GM12878 (cell line): Measurements from ENCODE around the gene CNR2. TPM values are rescaled to one million over a fixed set of nuclear protein-coding genes. Genes with fewer than 3 reads are reported as not detected.
A peak's percentile ranks its signal among the peaks of the same experiment; 100 is the strongest.

ENCODE experiments used
- ATF7 ChIP-seq: fragments of 450-650 bp; IDR thresholded peaks from 2 replicates; pipeline ENCODE4 v1.6.1; 2016; ENCODE audit warnings: low read depth, mild to moderate bottlenecking
- BCL11A ChIP-seq: IDR thresholded peaks from 2 replicates; pipeline ENCODE4 v1.6.1; 2011; ENCODE audit warnings: low read depth, low read length
- CREB1 ChIP-seq: IDR thresholded peaks from 2 replicates; pipeline ENCODE4 v1.6.1; 2012; ENCODE audit warnings: low read depth, mild to moderate bottlenecking, inconsistent platforms
- CREM ChIP-seq: IDR thresholded peaks from 2 replicates; pipeline ENCODE4 v1.6.1; 2014; ENCODE audit warnings: antibody characterized with exemption, low read depth
- EED ChIP-seq: sonication (generic); IDR thresholded peaks from 2 replicates; pipeline ENCODE4 v1.6.1; 2016; ENCODE audit warnings: antibody characterized with exemption, low read depth
- ESRRA ChIP-seq: IDR thresholded peaks from 2 replicates; pipeline ENCODE4 v1.6.1; 2012; ENCODE audit warnings: mild to moderate bottlenecking, low read length, improper control_type of control experiment
- FOS ChIP-seq: IDR thresholded peaks from 3 replicates; pipeline ENCODE4 v1.6.1; 2011; ENCODE audit warnings: borderline replicate concordance; ENCODE audit not compliant: insufficient read length; ENCODE audit errors: extremely low read depth
- HDAC2 ChIP-seq: fragments of 200-600 bp; sonication (generic); IDR thresholded peaks from 2 replicates; pipeline ENCODE4 v1.6.1; 2017
- HDAC6 ChIP-seq: fragments of 200-600 bp; sonication (generic); IDR thresholded peaks from one replicate; pipeline ENCODE4 v1.8.0; 2017; ENCODE audit warnings: antibody characterized with exemption; ENCODE audit not compliant: unreplicated experiment
- KLF5 ChIP-seq: fragments of 450-650 bp; IDR thresholded peaks from 2 replicates; pipeline ENCODE4 v1.6.1; 2014; ENCODE audit warnings: mild to moderate bottlenecking; ENCODE audit not compliant: partially characterized antibody
- NBN ChIP-seq: fragments of 450-650 bp; IDR thresholded peaks from 2 replicates; pipeline ENCODE4 v1.6.1; 2016
- PAX5 ChIP-seq: IDR thresholded peaks from 2 replicates; pipeline ENCODE4 v1.6.1; 2011; ENCODE audit warnings: low read depth, low read length, borderline replicate concordance
- RAD21 ChIP-seq: IDR thresholded peaks from 2 replicates; pipeline ENCODE4 v1.6.1; 2011; ENCODE audit warnings: mild to moderate bottlenecking, low read depth, low read length, moderate library complexity; ENCODE audit not compliant: insufficient read depth
- SMAD5 ChIP-seq: IDR thresholded peaks from 2 replicates; pipeline ENCODE4 v1.6.1; 2016; ENCODE audit warnings: antibody characterized with exemption, low read depth
- SP1 ChIP-seq: IDR thresholded peaks from one replicate; pipeline ENCODE4 v1.6.1; 2011; ENCODE audit warnings: low read depth, low read length
- TBL1XR1 ChIP-seq: IDR thresholded peaks from 2 replicates; pipeline ENCODE4 v1.6.1; 2012; ENCODE audit warnings: low read depth, low read length, improper control_type of control experiment
- ZNF207 ChIP-seq: fragments of 450-650 bp; IDR thresholded peaks from 2 replicates; pipeline ENCODE4 v1.6.1; 2014; ENCODE audit warnings: antibody characterized with exemption, mild to moderate bottlenecking, borderline replicate concordance
- ZSCAN29 ChIP-seq: fragments of 450-650 bp; IDR thresholded peaks from 2 replicates; pipeline ENCODE4 v1.6.1; 2017; ENCODE audit warnings: mild to moderate bottlenecking, moderate library complexity
- polyA plus RNA-seq, 11 experiments: library from polyadenylated mRNA; depleted of rRNA in 4 of 11; unstranded in 6 of 11; stranded (reverse) in 5 of 11; fragments of >200 nt; fragmentation: Nextera tagmentation in 4 of 11; fragmentation: Illumina TruSeq in 1 of 11; extraction: Ambion mirVana in 4 of 11; extraction: Trizol in 1 of 11; gene quantifications; 1 replicate in 1 of 11; 2 replicates in 10 of 11; pipeline versions ENCODE4 v1.2.1 to v1.2.3, GENCODE V29; 2011 to 2016; ENCODE audit warnings: inconsistent platforms in 2 of 11, missing spikeins in 2 of 11, low read depth in 1 of 11
- total RNA-seq, 4 experiments: library from RNA; depleted of rRNA in 3 of 4; stranded (reverse); fragments of >200 nt in 3 of 4; fragmentation: Illumina TruSeq in 1 of 4; extraction: Trizol in 1 of 4; gene quantifications; 2 replicates each; pipeline versions ENCODE4 v1.2.1 to v1.2.3, GENCODE V29; 2013 to 2021
- TF ChIP-seq, protein P1 (sequence below): IDR thresholded peaks from 2 replicates; pipeline ENCODE4 v1.6.1; 2012; ENCODE audit warnings: low read length, inconsistent platforms
- TF ChIP-seq, protein P2 (sequence below): IDR thresholded peaks from 2 replicates; pipeline ENCODE4 v1.6.1; 2011; ENCODE audit warnings: borderline replicate concordance, low read depth, mild to moderate bottlenecking, moderate library complexity, mixed read lengths, low read length; ENCODE audit not compliant: insufficient read depth; ENCODE audit errors: extremely low read length
- TF ChIP-seq, protein P3 (sequence below): fragments of 450-650 bp; IDR thresholded peaks from 2 replicates; pipeline ENCODE4 v1.6.1; 2016; ENCODE audit warnings: mild to moderate bottlenecking
- TF ChIP-seq, protein P4 (sequence below): fragments of 450-650 bp; IDR thresholded peaks from 2 replicates; pipeline ENCODE4 v1.6.1; 2016; ENCODE audit warnings: mild to moderate bottlenecking, moderate library complexity, borderline replicate concordance

CNR2 gene
- total and polyA plus RNA-seq, 10 of the 15 experiments (the other 5 are each of a cell fraction or from before 2014, with no cell fraction given) = 0.46 to 19.8 (median 12.2) TPM

DNA sequence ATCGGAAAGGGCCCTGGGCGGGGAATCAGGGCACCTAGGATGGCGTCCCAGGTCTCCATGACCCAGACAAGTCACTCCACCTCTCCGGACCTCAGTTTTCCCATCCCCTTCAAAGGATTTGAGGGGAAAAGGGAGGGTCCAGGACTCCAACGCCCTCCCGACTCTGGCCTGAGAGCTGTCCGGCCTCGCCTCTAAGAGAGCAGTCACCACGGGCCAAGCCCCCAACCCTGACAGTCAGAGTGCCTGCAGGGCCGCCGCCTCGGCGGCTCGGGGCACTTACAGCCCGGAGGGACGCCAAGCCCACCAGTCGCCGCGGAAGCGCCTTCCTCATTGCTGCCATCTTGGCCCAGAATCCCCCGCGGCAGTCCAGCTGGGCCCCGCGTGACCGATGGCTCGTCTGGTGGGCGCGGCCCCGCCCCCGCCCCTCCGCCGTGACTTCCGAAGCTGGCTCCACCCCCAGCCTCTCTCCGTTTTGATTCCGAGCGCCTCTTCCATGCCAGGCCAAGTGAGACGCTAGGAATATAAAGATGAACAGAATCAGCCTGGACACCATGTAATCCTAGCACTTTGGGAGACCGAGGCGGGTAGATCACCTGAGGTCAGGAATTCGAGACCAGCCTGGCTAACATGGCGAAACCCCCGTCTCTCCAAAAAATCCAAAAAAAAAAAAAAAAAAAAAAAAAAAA is 87.9 kb downstream of the CNR2 start, which contains the start of gene HMGCL (continued):
- TF ChIP-seq SMAD5 (peak; percentile 87), ZNF207 (0 out of 2 replicates have a peak, but pooled peaks have one; percentile 33), ATF7 (no peak), ZSCAN29 (no peak), HDAC2 (no peak), TBL1XR1 (0 out of 2 replicates have a peak, but pooled peaks have one; percentile 30), PAX5 (peak; percentile 13; the same call in 1 of the 2 replicates), NBN (peak; percentile 76; the same call in 1 of the 2 replicates), KLF5 (no peak), BCL11A (no peak), FOS (no peak), CREM (peak; percentile 21; the same call in 1 of the 2 replicates), RAD21 (no peak), EED (no peak), ESRRA (no peak), SP1 (peak; percentile 52), HDAC6 (no peak), CREB1 (peak; percentile 69)
- TF ChIP-seq, protein P1, sequence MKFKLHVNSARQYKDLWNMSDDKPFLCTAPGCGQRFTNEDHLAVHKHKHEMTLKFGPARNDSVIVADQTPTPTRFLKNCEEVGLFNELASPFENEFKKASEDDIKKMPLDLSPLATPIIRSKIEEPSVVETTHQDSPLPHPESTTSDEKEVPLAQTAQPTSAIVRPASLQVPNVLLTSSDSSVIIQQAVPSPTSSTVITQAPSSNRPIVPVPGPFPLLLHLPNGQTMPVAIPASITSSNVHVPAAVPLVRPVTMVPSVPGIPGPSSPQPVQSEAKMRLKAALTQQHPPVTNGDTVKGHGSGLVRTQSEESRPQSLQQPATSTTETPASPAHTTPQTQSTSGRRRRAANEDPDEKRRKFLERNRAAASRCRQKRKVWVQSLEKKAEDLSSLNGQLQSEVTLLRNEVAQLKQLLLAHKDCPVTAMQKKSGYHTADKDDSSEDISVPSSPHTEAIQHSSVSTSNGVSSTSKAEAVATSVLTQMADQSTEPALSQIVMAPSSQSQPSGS = no peak
- TF ChIP-seq, protein P2, sequence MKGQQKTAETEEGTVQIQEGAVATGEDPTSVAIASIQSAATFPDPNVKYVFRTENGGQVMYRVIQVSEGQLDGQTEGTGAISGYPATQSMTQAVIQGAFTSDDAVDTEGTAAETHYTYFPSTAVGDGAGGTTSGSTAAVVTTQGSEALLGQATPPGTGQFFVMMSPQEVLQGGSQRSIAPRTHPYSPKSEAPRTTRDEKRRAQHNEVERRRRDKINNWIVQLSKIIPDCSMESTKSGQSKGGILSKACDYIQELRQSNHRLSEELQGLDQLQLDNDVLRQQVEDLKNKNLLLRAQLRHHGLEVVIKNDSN = peak; percentile 93
- TF ChIP-seq, protein P3, sequence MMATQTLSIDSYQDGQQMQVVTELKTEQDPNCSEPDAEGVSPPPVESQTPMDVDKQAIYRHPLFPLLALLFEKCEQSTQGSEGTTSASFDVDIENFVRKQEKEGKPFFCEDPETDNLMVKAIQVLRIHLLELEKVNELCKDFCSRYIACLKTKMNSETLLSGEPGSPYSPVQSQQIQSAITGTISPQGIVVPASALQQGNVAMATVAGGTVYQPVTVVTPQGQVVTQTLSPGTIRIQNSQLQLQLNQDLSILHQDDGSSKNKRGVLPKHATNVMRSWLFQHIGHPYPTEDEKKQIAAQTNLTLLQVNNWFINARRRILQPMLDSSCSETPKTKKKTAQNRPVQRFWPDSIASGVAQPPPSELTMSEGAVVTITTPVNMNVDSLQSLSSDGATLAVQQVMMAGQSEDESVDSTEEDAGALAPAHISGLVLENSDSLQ = no peak
- TF ChIP-seq, protein P4, sequence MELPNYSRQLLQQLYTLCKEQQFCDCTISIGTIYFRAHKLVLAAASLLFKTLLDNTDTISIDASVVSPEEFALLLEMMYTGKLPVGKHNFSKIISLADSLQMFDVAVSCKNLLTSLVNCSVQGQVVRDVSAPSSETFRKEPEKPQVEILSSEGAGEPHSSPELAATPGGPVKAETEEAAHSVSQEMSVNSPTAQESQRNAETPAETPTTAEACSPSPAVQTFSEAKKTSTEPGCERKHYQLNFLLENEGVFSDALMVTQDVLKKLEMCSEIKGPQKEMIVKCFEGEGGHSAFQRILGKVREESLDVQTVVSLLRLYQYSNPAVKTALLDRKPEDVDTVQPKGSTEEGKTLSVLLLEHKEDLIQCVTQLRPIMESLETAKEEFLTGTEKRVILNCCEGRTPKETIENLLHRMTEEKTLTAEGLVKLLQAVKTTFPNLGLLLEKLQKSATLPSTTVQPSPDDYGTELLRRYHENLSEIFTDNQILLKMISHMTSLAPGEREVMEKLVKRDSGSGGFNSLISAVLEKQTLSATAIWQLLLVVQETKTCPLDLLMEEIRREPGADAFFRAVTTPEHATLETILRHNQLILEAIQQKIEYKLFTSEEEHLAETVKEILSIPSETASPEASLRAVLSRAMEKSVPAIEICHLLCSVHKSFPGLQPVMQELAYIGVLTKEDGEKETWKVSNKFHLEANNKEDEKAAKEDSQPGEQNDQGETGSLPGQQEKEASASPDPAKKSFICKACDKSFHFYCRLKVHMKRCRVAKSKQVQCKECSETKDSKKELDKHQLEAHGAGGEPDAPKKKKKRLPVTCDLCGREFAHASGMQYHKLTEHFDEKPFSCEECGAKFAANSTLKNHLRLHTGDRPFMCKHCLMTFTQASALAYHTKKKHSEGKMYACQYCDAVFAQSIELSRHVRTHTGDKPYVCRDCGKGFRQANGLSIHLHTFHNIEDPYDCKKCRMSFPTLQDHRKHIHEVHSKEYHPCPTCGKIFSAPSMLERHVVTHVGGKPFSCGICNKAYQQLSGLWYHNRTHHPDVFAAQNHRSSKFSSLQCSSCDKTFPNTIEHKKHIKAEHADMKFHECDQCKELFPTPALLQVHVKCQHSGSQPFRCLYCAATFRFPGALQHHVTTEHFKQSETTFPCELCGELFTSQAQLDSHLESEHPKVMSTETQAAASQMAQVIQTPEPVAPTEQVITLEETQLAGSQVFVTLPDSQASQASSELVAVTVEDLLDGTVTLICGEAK = no peak
